Stomach smooth muscle (tissue), 2 donors: ENCODE results near the gene PTPRU.

ENCODE experiments used
- H3K27ac ChIP-seq: one replicate; pipeline ENCODE4 v1.7.0; 2013; ENCODE audit warnings: mild to moderate bottlenecking, low read length, inconsistent platforms
- H3K27me3 ChIP-seq, 2 donors: one replicate each; pipeline ENCODE4 v1.7.0; 2013; ENCODE audit warnings: low read length in 2 of 2; ENCODE audit not compliant: insufficient read depth in 2 of 2, control insufficient read depth in 1 of 2
- H3K36me3 ChIP-seq, 2 donors: one replicate each; pipeline ENCODE4 v1.7.0; 2013; ENCODE audit warnings: low read length in 2 of 2; ENCODE audit not compliant: control insufficient read depth in 2 of 2, insufficient read depth in 2 of 2
- H3K4me1 ChIP-seq: one replicate; pipeline ENCODE4 v1.7.0; 2013; ENCODE audit warnings: low read length; ENCODE audit not compliant: control insufficient read depth, insufficient read depth
- H3K4me3 ChIP-seq, 2 donors: one replicate each; pipeline ENCODE4 v1.7.0; 2013; ENCODE audit warnings: low read length in 2 of 2
- H3K9ac ChIP-seq, 2 donors: one replicate each; pipeline ENCODE4 v1.7.0; 2013; ENCODE audit warnings: low read length in 2 of 2, mild to moderate bottlenecking in 1 of 2
- H3K9me3 ChIP-seq, 2 donors: one replicate each; pipeline ENCODE4 v1.7.0; 2013; ENCODE audit warnings: low read length in 2 of 2; ENCODE audit not compliant: control insufficient read depth in 2 of 2
- donor health status: healthy.
- donor health status: Pancreatic carcinoma.

Gene PTPRU

DNA sequence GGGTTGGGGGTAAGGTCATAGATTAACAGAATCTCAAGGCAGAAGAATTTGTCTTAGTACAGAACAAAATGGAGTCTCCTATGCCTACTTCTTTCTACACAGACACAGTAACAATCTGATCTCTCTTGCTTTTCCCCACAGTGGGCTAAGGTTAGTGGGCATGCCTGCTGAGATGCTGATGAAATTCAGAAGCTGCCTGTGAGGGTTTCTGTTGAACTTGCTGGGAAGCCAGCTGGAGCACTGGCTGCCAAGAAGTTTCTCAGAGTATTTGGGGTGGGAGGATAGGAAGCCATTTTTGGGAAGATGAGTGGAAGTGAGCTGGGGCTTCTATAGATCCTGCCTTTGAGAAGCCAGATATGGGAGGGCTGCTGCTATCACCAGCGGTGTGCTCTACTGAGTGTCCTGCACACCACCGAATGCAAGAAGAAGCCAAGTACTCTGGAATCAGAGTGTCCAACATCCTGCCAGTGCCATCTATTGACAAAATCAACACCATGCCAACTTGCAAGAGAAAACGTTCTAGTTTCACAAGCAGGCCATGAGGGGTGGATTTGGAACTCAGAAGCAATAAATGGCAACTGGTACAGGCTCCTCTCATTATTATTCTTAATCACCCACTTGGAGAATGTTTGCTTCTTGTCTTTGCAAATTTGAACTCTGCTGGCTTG lies 102.7 kb downstream of the PTPRU start:
- Histone ChIP-seq H3K36me3 (no peaks in the 10 kb centered on the region), H3K27me3 (peaks cover 2 to 14% of the 10 kb centered on the region in 2 donors), H3K4me1 (no peaks in the 10 kb centered on the region), H3K27ac (no peak overlapping the region), H3K4me3 (no peak overlapping the region), H3K9ac (no peak overlapping the region), H3K9me3 (no peaks in the 10 kb centered on the region)

DNA sequence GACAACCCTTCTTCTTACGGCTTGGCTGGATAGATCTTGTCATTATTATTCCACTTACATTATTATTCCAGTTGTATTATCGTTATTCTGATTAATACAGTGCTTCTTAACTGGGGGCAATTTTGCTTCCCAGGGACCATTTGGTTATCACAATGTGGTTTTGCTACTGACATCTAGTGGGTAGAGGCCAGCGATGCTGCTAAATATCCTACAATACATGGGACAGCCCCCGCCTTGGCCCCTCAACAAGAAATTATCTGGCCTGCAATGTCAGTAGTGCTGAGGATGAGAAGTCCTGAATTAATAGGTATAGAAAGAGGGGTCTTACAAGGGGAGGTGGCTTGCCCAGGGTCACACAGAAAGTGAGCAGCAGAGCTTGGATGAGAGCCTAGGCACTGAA lies 105.6 kb downstream of the PTPRU start:
- H3K27ac ChIP-seq, result no peak overlapping the region
- no peak overlapping the region for H3K9ac ChIP-seq
- no peaks in the 10 kb centered on the region for H3K4me1 ChIP-seq
- no peak overlapping the region for H3K4me3 ChIP-seq
- no peaks in the 10 kb centered on the region for H3K9me3 ChIP-seq
- H3K36me3 ChIP-seq, result no peaks in the 10 kb centered on the region
- H3K27me3 ChIP-seq, result peaks cover 13 to 21% of the 10 kb centered on the region in 2 donors

DNA sequence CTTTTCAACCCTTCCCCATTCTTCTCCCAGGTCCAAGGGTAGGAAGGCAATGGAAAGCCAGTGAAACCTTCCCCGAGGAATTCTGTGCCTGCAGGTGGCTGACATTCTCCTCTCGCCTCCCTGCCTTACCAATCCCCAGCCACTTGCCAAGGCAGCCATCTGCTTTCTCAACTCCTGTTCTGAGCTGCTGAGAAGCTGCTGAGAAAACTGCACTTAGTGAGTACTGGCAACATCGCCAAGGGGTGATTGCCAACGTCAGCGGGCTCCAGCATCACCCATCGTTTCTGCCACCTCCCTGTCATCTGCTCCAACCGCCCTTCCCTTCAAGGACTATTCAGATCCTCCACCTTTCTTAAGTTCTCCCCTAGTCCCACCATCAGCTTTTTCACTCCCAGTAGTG lies 106.0 kb downstream of the PTPRU start:
- H3K9ac ChIP-seq, result no peak overlapping the region
- H3K4me3 ChIP-seq, result no peak overlapping the region
- H3K9me3 ChIP-seq, result no peaks in the 10 kb centered on the region
- H3K4me1 ChIP-seq, result no peaks in the 10 kb centered on the region
- no peaks in the 10 kb centered on the region for H3K36me3 ChIP-seq
- no peak overlapping the region for H3K27ac ChIP-seq
- peaks cover 13 to 19% of the 10 kb centered on the region in 2 donors for H3K27me3 ChIP-seq

DNA sequence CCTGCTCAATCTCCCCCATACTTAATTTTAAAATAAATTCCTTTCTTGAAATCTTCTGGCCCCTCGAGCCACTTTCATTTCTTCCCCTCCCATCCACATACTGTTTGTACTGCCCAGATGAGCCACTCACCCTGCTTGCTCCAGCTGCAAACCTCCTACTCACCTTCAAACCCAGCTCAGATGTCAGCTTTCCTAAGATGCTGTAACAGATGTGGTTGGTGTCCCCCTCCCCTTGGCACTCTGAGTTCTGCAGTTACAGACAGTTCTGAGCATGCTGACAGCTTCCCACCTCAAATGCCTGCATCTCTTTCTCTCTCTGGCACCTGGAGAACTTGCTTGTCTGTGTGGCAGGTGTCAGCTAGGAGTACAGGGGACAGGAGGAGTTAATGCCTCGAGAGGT lies 106.7 kb downstream of the PTPRU start:
- Histone ChIP-seq H3K27ac (no peak overlapping the region), H3K9me3 (no peaks in the 10 kb centered on the region), H3K27me3 (peaks cover 13 to 19% of the 10 kb centered on the region in 2 donors), H3K9ac (no peak overlapping the region), H3K4me1 (no peaks in the 10 kb centered on the region), H3K36me3 (no peaks in the 10 kb centered on the region), H3K4me3 (no peak overlapping the region)

DNA sequence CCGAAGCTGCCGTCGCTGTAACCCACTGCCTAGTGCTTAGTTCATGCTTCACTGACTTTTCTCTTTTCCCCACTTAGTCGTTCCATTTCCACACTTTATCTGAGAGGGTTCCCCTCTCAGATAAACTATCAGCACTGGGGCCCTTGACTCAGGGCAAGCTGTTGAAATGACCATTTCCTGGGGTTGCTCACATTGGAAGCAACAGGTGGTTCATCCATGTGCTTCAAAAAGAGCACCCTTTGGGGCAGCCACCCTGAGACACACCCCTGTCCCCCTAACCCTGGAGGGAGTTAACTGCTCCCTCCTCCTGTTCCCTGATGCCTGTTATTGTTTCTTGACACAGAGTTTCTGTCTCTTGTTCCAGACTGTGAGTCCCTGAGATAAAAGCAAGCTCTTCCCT lies 107.2 kb downstream of the PTPRU start:
- H3K9me3 ChIP-seq, result no peaks in the 10 kb centered on the region
- no peak overlapping the region for H3K9ac ChIP-seq
- H3K4me3 ChIP-seq, result no peak overlapping the region
- no peaks in the 10 kb centered on the region for H3K36me3 ChIP-seq
- no peaks in the 10 kb centered on the region for H3K4me1 ChIP-seq
- no peak overlapping the region for H3K27ac ChIP-seq
- H3K27me3 ChIP-seq, result peaks cover 13 to 19% of the 10 kb centered on the region in 2 donors

DNA sequence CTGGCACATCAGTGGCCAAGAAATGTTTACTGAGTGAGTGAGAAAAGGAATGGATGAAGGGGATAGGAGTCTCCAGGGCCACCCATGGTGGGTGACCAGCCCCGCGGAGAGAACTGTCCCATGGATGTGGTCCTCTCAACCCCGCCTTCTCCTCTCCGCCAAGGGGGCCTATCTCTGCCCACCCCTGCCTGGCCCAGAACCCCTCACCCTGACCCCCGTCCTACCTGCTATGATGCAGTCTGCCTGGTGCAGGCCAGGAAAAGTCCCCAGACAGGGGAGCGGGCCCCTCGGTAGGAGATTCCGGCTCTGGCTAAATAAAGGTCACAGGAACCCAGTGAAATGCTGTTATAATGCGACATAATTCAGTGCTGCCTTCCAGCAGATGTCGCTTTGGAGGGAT lies 107.6 kb downstream of the PTPRU start:
- Histone ChIP-seq H3K27me3 (peaks cover 13 to 19% of the 10 kb centered on the region in 2 donors), H3K9ac (no peak overlapping the region), H3K9me3 (no peaks in the 10 kb centered on the region)

DNA sequence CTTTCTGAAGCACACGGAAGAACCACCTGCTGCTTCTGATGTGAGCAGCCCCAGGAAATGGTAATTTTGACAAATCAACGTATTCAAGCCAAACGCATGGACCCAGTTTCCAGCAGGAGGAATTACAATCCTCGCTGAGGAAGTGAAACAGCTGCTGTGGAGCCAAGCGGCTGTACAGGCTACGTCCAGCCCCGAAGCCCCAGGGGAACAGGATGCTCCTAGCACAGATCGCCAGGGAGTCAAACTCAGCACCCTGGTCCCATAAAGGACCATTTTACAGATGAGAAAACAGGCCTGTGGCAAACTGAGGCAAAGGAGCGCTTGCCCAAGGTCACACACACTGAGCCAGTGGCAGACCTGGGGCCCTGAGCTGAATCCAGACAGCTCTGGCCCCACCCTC lies 108.0 kb downstream of the PTPRU start:
- H3K27me3 ChIP-seq, result peaks cover 13 to 19% of the 10 kb centered on the region in 2 donors
- no peak overlapping the region for H3K27ac ChIP-seq
- no peaks in the 10 kb centered on the region for H3K9me3 ChIP-seq
- no peak overlapping the region for H3K9ac ChIP-seq
- no peaks in the 10 kb centered on the region for H3K4me1 ChIP-seq
- H3K36me3 ChIP-seq, result no peaks in the 10 kb centered on the region
- H3K4me3 ChIP-seq, result no peak overlapping the region

More for the DNA sequence above, 107.6 kb downstream of the PTPRU start:
- Histone ChIP-seq H3K4me1 (no peaks in the 10 kb centered on the region), H3K36me3 (no peaks in the 10 kb centered on the region), H3K27ac (no peak overlapping the region), H3K4me3 (no peak overlapping the region)

DNA sequence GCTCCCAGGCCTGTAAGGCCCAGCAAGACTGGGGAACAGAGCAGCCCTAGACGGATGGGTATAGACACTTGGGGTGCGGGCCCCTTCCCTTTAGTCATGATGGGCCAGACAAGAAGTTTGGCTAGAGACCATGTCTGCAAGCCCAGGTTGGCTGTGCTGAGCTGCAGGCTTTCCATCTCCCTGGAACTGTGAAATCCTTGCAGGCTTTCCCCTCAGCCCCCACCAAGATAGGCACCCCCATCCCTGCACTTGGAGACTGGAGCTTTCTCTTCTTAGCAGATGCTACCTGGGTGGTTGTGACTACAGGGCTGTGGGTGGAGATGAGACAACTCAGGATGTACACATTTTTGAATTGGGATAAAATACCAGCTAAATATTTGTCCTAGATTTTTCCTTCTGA lies 110.3 kb downstream of the PTPRU start:
- Histone ChIP-seq H3K27me3 (peaks cover 13 to 19% of the 10 kb centered on the region in 2 donors), H3K36me3 (no peaks in the 10 kb centered on the region), H3K9me3 (no peaks in the 10 kb centered on the region), H3K27ac (no peak overlapping the region), H3K4me3 (no peak overlapping the region), H3K4me1 (no peaks in the 10 kb centered on the region), H3K9ac (no peak overlapping the region)

DNA sequence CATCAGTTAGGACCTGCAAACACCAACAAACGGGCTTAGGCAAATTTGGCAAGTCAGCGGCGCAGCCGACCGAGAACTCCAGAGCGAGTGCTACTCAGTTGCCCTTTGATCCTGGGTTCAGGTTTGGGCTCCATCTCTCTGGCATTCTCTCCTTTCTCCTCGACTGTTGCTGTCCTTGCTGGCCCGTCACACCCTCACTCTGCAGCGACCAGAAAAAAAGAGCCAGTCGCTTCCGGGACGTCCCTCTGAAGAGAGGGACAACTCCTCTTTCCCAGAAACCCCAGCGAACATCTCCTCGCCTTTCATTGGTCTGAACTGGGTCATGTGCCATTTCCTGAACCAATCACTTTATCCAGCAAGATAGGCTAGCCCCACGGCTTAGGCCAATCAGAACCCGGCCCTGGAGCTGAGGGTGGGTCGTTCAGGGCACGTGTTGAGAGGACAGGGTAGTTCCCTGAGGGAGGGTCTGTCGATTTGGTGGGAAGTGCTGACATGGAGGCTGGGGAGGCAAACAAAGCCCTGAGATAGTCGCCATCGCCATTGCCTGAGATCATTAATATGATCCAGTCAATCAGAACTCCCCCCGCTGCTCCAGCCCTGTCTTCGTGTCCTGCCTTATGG lies 113.7 kb downstream of the PTPRU start:
- H3K4me3 ChIP-seq, result no peak overlapping the region
- no peaks in the 10 kb centered on the region for H3K4me1 ChIP-seq
- no peak overlapping the region for H3K27ac ChIP-seq
- peaks cover 5 to 14% of the 10 kb centered on the region in 2 donors for H3K27me3 ChIP-seq
- no peak overlapping the region for H3K9ac ChIP-seq
- H3K9me3 ChIP-seq, result peaks cover 4 to 5% of the 10 kb centered on the region in 2 donors
- H3K36me3 ChIP-seq, result no peaks in the 10 kb centered on the region

DNA sequence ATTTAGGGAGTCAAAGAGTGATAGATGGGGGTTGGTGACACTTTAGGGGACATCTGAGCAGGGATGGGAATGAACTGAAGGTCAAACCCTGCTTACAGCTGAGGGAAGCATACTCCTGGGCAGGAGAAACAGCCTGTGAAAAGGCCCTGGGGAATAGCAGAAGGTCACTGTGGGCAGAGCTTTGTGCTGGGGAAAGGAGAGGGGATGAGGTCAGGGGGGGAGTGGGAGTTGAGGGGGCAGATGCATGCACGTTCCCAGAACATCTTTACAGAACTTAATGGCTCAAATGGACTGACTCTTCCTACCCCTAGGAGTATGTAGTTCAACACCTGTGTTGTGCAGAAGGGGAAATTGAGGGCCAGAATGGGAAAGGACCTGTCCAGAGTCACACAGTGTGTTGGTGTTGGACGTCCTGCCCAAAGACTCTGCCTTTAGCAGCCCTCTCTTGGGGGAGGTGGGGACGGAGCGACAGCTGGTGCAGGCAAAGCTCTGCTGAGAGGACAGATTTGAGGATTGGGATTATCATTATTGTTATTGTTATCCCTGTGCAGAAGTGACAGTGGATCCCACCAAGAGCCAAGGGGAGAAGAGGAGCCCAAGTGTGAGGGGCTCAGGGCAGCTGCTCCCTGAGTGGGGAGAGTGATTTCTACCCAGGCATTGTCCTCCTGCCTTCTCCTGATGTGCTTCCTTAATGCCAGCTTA lies 116.5 kb downstream of the PTPRU start:
- Histone ChIP-seq H3K27me3 (peaks cover 2 to 18% of the 10 kb centered on the region in 2 donors), H3K9me3 (peaks cover 4 to 5% of the 10 kb centered on the region in 2 donors), H3K27ac (no peak overlapping the region), H3K9ac (no peak overlapping the region), H3K4me3 (no peak overlapping the region), H3K4me1 (no peaks in the 10 kb centered on the region), H3K36me3 (no peaks in the 10 kb centered on the region)
